ENCODE results near the gene UTS2R.

Gene UTS2R

DNA sequence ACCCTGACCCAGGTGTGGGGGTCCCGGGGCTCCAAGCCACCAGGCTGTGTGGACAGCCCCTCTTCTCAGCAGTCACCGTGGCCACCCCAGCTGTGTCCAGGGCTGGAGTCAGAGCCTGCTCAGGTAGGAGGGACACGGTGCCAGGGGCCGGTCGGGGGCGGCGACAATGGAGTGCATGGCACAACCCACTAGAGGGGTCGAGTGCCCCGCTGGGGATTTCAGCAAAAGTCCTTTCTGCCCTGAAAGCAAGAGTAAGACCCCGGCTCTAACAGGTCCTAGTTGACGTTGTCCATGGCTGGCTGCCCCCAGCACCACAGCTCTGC is 11.3 kb downstream of the UTS2R start:
- H3K4me3 ChIP-seq (ENCODE audit: low read length) = no peak overlapping the region
- TF ChIP-seq ZNF274 (IDR thresholded peaks at IDR 0.05; ENCODE audit: low read depth, low read length) = no peak

DNA sequence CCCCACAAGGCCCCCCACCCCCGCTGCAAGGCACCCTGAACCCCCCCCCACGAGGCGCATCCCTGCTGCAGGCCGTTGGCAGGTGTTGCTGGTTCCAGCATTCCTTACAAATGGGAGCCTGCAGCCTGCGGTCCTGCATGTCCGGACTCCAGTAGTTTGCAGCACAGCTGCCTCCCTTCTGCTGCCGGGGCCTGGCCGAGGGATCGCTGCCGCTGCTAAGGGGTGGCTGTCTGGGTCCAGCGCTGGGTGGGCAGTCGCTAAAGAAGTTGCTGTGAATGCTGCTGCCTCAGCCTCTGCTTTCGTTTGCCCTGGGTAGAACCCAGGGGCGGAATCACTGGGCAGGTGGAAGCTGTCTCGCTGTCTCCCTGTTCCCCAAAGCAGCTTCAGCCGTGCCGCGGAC is 11.8 kb downstream of the UTS2R start:
- TF ChIP-seq ZNF274 (IDR thresholded peaks at IDR 0.05; ENCODE audit: low read depth, low read length) = no peak
- H3K4me3 ChIP-seq (ENCODE audit: low read length) = no peak overlapping the region

- no peak overlapping the region for H3K4me3 ChIP-seq (ENCODE audit: low read length)
- TF ChIP-seq ZNF274 (IDR thresholded peaks at IDR 0.05; ENCODE audit: low read depth, low read length) = no peak
Measured at GRCh38 chr17:82384051-82384729, 12.6 kb downstream of the UTS2R start.

- H3K4me3 ChIP-seq (ENCODE audit: low read length) = no peak overlapping the region
Measured at GRCh38 chr17:82384730-82385481, 13.3 kb downstream of the UTS2R start.

GRCh38 chr17:82385559-82386254 is 14.1 kb downstream of the UTS2R start:
- TF ChIP-seq ZNF274 (IDR thresholded peaks at IDR 0.05; ENCODE audit: low read depth, low read length) = no peak
- H3K4me3 ChIP-seq (ENCODE audit: low read length) = no peak overlapping the region

More at GRCh38 chr17:82384730-82385481, 13.3 kb downstream of the UTS2R start:
- no peak for TF ChIP-seq ZNF274 (IDR thresholded peaks at IDR 0.05; ENCODE audit: low read depth, low read length)

DNA sequence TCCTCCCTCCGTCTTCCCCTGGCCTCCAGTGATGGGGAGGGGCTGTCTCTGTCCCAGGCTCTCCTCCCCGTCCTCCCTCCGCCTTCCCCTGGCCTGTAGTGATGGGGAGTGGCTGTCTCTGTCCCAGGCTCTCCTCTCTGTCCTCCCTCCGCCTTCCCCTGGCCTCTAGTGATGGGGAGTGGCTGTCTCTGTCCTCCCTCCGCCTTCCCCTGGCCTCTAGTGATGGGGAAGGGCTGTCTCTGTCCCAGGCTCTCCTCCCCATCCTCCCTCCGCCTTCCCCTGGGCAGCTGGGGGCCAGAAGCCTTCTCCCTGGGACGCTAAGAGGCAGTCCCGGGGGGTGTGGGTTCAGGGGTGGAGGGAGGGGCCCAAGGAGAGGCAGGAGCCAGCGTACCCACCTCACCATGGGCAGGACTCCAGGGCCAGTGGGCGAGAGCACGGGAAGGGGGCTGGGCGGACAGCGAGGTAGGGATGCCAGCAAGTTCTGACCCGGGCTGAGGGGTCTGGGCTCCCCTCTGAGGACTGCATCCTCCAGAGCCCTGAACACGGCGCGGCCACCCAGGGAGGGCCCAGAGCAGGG is 14.8 kb downstream of the UTS2R start:
- TF ChIP-seq ZNF274 (IDR thresholded peaks at IDR 0.05; ENCODE audit: low read depth, low read length) = no peak
- no peak overlapping the region for H3K4me3 ChIP-seq (ENCODE audit: low read length)

DNA sequence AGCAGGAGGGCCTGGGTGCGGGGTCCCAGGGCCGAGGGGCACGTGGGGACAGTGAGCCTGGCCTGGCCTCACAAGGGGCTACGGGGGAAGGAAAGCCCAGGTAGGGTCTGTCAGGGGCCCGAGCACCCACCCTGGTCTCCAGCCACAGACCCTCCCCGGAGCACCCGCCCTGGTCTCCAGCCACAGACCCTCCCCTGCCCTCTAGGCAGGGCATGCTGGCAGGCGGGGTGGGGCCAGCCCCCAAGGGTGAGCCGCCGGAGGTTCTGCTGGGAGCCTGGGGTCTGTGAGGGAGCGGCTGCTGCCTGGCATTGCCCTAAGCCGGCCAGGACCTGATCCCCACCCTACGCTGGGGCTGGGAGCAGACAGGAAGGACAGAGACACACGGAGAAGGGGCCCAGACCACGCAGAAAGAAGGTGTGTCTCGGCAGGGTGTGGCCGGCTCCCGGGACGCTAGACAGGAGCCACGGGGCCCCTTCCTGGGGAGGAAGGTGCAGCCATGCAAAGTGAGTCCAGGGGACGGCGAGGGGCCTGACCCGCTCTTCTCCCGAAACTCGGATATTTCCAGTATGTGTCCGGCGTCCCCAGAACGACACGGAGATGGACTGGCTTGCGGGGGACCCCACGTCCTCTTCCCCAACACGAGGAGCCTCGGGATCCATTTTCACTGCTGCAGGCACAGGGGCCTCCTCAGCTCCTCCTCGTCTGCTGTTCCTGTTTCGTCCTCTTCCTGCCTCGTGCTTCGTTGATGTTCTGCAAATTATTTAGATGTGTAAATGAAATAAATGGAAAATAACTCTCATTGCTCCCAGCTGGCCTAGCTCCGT is 15.5 kb downstream of the UTS2R start:
- no peak overlapping the region for H3K4me3 ChIP-seq (ENCODE audit: low read length)
- TF ChIP-seq ZNF274 (IDR thresholded peaks at IDR 0.05; ENCODE audit: low read depth, low read length) = no peak

DNA sequence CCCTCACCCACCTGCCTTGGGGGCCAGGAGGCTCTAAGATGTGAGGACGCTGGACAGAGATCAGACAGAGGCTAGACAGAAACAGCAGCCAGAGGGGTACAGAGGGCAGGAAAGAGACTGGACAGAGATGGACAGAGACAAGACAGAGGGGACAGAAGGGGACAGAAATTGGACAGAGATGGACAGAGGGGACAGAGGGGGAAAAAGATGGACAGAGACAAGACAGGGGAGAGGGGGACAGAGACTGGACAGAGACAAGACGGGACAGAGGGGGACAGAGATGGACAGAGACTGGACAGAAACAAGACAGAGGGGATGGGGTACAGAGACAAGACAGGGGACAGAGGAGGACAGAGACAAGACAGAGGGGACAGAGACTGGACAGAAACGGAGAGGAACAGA is 16.1 kb downstream of the UTS2R start:
- H3K4me3 ChIP-seq (ENCODE audit: low read length) = no peak overlapping the region
- no peak for TF ChIP-seq ZNF274 (IDR thresholded peaks at IDR 0.05; ENCODE audit: low read depth, low read length)

DNA sequence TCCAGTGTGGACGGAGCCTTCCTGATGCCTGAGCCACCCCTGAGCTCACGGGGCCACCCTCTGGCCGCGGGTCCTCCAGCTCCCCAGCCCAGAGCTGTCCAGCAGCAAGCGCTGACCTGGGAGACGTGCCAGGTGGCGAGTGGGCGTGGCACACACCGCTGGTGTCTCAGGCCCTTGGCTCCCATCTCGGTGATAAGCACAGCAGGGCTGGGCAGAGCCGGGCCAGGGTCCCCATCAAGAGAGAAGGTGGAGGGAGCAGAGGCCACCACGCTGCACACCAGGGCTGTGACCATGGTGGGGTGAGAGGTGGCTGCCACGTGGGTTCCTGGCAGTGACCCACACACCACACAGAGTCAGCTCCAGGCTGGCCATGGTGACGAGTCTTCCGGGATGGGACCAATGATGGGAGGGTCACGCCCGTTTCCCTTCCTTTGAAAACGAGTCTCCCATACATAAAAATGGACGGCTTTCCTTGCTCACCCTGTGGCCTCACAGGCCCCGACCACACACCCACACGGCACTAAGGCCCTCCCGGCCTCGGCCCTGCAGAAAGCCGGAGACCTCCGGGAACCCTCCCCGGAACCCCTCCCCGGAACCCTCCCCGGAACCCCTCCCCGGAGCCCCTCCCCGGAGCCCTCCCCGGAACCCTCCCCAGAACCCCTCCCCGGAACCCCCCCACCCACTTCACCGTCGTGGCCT is 16.8 kb downstream of the UTS2R start:
- no peak overlapping the region for H3K4me3 ChIP-seq (ENCODE audit: low read length)
- no peak for TF ChIP-seq ZNF274 (IDR thresholded peaks at IDR 0.05; ENCODE audit: low read depth, low read length)

DNA sequence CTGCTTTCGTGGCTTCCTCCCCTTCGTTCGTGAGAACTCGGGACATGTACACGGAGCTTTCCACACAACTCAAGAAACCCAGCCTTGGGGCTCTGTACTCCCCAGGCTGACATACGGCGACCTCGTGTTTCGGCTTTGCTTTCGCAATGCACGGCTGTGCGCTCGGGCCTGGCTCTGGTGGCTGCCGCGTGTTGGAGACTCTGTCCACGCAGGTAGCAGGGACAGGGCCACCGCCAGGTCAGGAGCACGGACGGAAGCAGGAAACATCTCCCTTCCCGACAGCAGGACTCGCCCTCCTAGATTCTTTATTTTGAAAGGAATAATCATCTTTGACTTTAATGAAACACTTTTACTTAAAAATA is 17.3 kb downstream of the UTS2R start:
- no peak overlapping the region for H3K4me3 ChIP-seq (ENCODE audit: low read length)
- no peak for TF ChIP-seq ZNF274 (IDR thresholded peaks at IDR 0.05; ENCODE audit: low read depth, low read length)

DNA sequence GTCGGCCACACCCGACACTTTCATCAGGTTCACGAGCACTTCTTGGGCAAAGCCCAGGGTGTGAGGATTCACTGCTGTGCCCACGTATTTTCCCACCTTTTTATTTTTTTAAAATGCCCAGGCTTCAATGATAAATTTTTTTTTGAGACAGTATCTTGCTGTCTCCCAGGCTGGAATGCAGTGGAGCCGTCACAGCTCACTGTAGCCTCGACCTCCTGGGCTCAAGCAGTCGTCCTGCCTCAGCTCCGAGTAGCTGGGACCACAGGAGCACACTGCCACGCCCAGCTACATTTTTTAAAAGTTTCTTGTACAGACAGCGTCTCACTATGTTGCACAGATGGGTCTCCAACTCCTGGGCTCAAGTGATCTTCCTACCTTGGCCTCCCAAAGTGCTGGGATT is 17.8 kb downstream of the UTS2R start:
- no peak overlapping the region for H3K4me3 ChIP-seq (ENCODE audit: low read length)
- TF ChIP-seq ZNF274 (IDR thresholded peaks at IDR 0.05; ENCODE audit: low read depth, low read length) = no peak

DNA sequence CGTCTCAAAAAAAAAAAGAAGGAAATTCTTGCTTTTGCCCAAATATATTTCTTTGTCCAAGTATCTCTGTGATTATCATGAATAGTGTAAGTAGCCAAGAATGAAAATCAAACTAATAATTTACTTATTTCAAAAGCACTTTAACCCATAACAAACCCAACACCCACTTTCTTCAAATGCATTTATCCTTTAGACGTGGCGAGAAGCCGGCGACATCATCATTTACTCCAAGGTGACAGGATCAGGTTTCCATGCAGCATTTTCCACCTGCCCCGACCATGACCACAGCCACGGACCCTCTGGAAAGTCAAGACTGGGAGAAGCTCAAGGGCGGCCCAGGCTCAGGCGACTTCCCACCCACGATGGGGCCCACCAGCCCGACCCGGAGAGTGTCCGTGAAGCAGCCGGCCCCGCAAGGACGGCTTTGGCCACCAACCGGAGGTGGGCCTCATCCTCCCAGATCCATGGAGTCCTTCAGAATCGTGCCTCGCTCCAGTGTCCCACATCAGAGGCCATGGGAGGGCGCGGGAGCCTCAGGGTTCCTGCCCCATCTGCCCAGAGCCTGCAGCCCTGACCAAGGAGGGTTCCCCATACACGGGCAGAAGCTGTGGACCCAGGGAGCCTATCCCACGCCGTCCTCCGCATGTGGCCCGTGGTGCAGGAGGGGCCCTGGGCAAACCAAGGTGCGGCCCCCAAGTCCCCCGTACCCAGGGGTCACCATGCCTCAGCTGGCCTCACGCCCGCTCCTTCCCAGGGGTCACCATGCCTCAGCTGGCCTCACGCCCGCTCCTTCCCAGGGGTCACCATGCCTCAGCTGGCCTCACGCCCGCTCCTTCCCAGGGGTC is 18.7 kb downstream of the UTS2R start:
- H3K4me3 ChIP-seq (ENCODE audit: low read length) = no peak overlapping the region
- TF ChIP-seq ZNF274 (IDR thresholded peaks at IDR 0.05; ENCODE audit: low read depth, low read length) = no peak

All from GM08714 (cell line).